Effector memory CD8-positive, alpha-beta T cell (primary cell): ENCODE results near the gene LRRC61.
A peak's percentile ranks its signal among the peaks of the same experiment; 100 is the strongest.
"Not testable (repeated sequence)": the region's sequence is repeated elsewhere in the genome, so short reads cannot be mapped to it uniquely, and the experiment has no call there.

Experiments used
- ATAC-seq: fragments of 150-1000 bp; cut with Tn5 transposase; replicated peaks from 2 replicates; pipeline ENCODE4 v1.10.0; 2021; ENCODE audit warnings: mild to moderate bottlenecking, moderate library complexity
- DNase-seq, 3 experiments: peaks; one replicate each; pipeline ENCODE4 v3.0.0; 2021
- H3K27ac Mint-ChIP-seq, 2 donors: one replicate each; pipeline ENCODE4 v1.8.0; 2022; ENCODE audit warnings: mild to moderate bottlenecking in 2 of 2, mixed read lengths in 2 of 2, moderate library complexity in 2 of 2
- H3K27me3 Mint-ChIP-seq, 2 donors: one replicate each; pipeline ENCODE4 v1.8.0; 2022; ENCODE audit warnings: mixed read lengths in 2 of 2
- H3K36me3 Mint-ChIP-seq: one replicate; pipeline ENCODE4 v1.8.0; 2022; ENCODE audit warnings: mild to moderate bottlenecking, moderate library complexity, mixed read lengths; ENCODE audit not compliant: insufficient read depth
- H3K4me1 Mint-ChIP-seq, 2 donors: one replicate each; pipeline ENCODE4 v1.8.0; 2022; ENCODE audit warnings: low read depth in 2 of 2, mixed read lengths in 2 of 2
- H3K4me3 Mint-ChIP-seq, 2 donors: one replicate each; pipeline ENCODE4 v1.8.0; 2022; ENCODE audit warnings: mild to moderate bottlenecking in 2 of 2, mixed read lengths in 2 of 2, moderate library complexity in 2 of 2
- H3K9me3 Mint-ChIP-seq, 2 donors: one replicate each; pipeline ENCODE4 v1.8.0; 2022; ENCODE audit warnings: mixed read lengths in 2 of 2

LRRC61 gene

GRCh38 chr7:150314639-150315239, 8.4 kb upstream of the LRRC61 start:
- Mint-ChIP-seq H3K27ac (no peak overlapping the region), H3K9me3 (no peaks in the 10 kb centered on the region), H3K4me3 (no peak overlapping the region), H3K4me1 (peaks cover 3 to 4% of the 10 kb centered on the region in 2 donors), H3K36me3 (no peaks in the 10 kb centered on the region), H3K27me3 (no peaks in the 10 kb centered on the region)
- ATAC-seq (no peak), DNase-seq (no peak)

- H3K4me3 Mint-ChIP-seq, H3K36me3 Mint-ChIP-seq, DNase-seq, H3K9me3 Mint-ChIP-seq, H3K27ac Mint-ChIP-seq, H3K27me3 Mint-ChIP-seq, ATAC-seq: not testable (repeated sequence)
- H3K4me1 Mint-ChIP-seq, result peaks cover 12 to 13% of the 10 kb centered on the region in 2 donors
Measured at GRCh38 chr7:150316987-150317386, 6.2 kb upstream of the LRRC61 start.

DNA sequence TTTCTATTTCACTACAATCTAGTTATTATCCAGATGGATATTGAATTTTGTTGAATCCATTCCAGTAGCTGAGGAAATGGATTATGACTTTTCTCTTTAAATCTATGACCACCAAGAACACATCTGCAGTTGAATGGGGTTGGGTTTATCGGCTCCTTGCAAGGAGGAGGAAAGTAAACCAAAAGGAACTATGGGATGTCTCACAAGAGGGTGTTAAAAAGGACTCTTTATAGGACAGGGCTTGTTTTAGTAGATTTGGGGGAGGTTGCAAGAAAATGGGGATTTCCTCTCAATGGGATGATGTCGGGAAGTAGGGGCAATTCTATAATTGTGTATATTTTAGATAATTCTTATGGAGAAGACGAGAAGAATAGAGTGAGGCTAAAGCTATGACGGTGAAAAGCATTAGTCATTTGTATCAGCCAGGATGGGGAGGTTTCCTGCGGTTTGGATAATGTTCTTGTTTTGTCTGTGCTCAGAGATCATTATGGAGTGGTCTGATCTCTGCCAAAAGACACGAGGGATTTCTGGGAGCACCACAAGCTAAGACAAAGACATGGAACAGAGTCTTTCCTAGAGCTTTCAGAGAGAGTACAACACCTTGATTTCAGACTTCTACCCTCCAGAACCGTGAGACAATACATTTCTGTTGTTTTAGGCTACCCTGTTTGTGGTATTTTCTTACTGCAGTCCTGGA, 5.3 kb upstream of the LRRC61 start:
- H3K36me3 Mint-ChIP-seq, result no peaks in the 10 kb centered on the region
- H3K4me1 Mint-ChIP-seq, result peaks cover 20 to 22% of the 10 kb centered on the region in 2 donors
- H3K27me3 Mint-ChIP-seq, result no peaks in the 10 kb centered on the region
- DNase-seq, result no peak
- H3K9me3 Mint-ChIP-seq, result no peaks in the 10 kb centered on the region
- H3K27ac Mint-ChIP-seq, result peak overlapping the region in 1 of 2 donors; percentile 64
- H3K4me3 Mint-ChIP-seq, result no peak overlapping the region
- ATAC-seq, result no peak

DNA sequence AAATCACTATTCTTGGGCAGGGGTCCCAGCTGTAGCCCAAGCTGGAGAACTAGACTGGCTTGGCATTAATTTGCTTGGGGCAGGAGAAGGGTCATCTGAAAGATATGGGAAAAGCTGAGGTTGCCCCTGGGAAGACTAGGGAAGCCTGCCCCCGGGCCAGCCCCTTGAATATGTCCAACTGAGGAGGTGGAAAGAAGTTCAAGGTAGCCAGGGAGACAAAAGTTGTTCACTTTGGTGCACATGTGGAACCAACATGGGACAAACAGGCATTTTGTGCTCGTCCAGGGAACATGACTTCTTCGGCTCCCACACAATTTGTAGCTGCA, 1.4 kb upstream of the LRRC61 start:
- ATAC-seq (no peak), DNase-seq (no peak)
- no peaks in the 10 kb centered on the region for H3K36me3 Mint-ChIP-seq
- peak overlapping the region; percentile 96 for H3K4me3 Mint-ChIP-seq
- H3K27ac Mint-ChIP-seq, result peak overlapping the region; percentile 73 to 97
- peaks cover 37 to 50% of the 10 kb centered on the region in 2 donors for H3K4me1 Mint-ChIP-seq
- no peaks in the 10 kb centered on the region for H3K27me3 Mint-ChIP-seq
- H3K9me3 Mint-ChIP-seq, result no peaks in the 10 kb centered on the region

DNA sequence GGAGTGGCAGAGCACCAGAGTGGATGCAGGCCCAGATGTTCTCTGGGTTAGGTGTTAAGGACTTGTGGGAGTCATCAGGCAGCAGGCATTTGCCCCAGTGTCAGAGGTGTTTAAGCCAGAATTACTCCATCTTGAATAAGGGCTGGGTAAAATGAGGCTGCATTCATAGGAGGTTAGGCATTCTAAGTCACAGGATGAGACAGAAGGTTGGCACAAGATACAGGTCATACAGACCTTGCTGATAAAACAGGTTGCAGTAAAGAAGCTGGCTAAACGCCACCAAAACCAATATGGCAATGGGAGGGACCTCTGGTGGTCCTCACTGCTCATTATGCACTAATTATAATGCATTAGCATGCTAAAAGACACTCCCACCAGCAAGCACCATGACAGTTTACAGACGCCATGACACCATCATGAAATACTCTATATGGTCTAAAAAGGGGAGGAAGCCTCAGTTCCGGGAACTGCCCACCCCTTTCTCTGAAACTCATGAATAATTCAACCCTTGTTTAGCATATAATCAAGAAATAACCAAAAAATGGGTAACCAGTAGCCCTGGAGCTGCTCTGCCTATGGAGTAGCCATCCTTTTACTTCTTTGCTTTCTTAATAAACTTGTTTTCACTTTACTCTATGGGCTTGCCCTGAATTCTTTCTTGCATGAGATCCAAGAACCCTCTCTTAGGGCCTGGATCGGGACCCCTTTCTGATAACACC, 882 bp upstream of the LRRC61 start:
- Mint-ChIP-seq H3K36me3 (no peaks in the 10 kb centered on the region), H3K4me1 (peaks cover 37 to 50% of the 10 kb centered on the region in 2 donors), H3K27me3 (no peaks in the 10 kb centered on the region), H3K4me3 (peak overlapping the region; percentile 96), H3K9me3 (no peaks in the 10 kb centered on the region), H3K27ac (peak overlapping the region; percentile 97)
- DNase-seq, result peak; percentile 17 to 32 (median 19)
- peak; percentile 68 for ATAC-seq

DNA sequence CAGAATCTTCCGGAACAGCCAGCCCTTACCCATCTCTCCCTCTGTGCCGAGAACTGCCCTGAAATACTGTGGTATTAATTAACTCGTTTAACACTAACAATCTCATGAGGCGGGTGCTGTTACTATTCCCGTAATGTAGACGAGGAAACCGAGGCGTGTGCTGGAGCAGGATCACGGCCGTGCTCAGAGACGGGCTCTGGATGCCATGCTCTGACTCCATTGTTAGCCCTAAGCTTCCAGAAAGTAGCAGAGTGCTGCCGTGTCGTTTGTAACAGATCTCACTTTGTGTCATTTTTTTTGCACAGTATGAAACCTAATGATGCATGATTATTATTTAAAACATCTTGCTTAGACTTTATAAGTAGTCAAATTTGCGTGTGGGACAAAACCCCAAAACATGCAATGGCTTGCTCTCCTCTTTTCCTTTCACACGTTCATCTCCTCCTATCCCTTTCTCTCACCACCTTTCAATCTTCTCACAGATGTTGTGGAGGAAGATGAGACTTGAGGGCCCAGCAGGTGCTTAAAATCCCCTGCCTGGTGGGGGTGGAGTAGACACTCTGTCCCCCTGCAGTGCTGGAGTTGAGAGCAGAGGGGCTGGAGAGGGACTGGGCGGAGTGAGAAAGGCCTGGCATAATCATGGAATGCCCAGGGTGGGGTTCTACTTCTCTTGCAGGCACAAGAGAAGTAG, 672 bp downstream of the LRRC61 start:
- peak in 1 of 3 experiments; percentile 12 for DNase-seq
- H3K4me1 Mint-ChIP-seq, result peaks cover 37 to 47% of the 10 kb centered on the region in 2 donors
- H3K9me3 Mint-ChIP-seq, result no peaks in the 10 kb centered on the region

GRCh38 chr7:150324373-150324961, 1.3 kb downstream of the LRRC61 start:
- ATAC-seq (no peak), DNase-seq (no peak)
- H3K27ac Mint-ChIP-seq, result peak overlapping the region; percentile 97
- no peaks in the 10 kb centered on the region for H3K27me3 Mint-ChIP-seq
- H3K4me1 Mint-ChIP-seq, result peaks cover 37 to 49% of the 10 kb centered on the region in 2 donors
- H3K9me3 Mint-ChIP-seq, result no peaks in the 10 kb centered on the region
- H3K4me3 Mint-ChIP-seq, result peak overlapping the region; percentile 96
- H3K36me3 Mint-ChIP-seq, result peaks cover 4% of the 10 kb centered on the region

More for the DNA sequence above, 672 bp downstream of the LRRC61 start:
- peak overlapping the region; percentile 96 for H3K4me3 Mint-ChIP-seq
- H3K27ac Mint-ChIP-seq, result peak overlapping the region; percentile 97
- no peaks in the 10 kb centered on the region for H3K27me3 Mint-ChIP-seq
- ATAC-seq, result peak; percentile 34
- H3K36me3 Mint-ChIP-seq, result peaks cover 4% of the 10 kb centered on the region

DNA sequence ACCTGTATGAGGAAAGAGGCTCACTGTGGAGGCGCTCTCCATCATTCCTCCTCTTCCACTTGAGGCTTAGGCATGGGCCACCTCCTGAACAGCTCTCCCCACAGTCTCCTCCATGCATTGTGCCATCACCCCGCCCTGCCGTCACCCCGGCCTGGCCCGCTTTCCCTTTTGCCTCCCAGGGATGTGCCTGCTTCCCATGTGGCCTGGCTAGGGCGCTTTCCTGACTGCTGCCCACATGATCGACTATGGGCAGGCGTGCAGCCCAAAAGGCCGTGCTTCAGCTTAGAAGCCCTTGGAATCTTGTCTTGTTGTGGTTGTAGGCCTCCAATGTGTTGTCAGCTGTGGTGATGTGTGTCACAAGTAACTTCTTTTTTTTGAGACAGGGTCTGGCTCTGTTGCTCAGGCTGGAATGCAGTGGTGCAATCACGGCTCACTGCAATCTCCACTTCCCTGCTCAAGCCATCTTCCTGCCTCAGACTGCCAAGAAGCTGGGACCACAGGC, 2.0 kb downstream of the LRRC61 start:
- Mint-ChIP-seq H3K27me3 (no peaks in the 10 kb centered on the region), H3K4me1 (peaks cover 37 to 49% of the 10 kb centered on the region in 2 donors), H3K4me3 (peak overlapping the region; percentile 96), H3K27ac (peak overlapping the region; percentile 97), H3K9me3 (no peaks in the 10 kb centered on the region), H3K36me3 (peaks cover 4% of the 10 kb centered on the region)
- DNase-seq, result no peak
- no peak for ATAC-seq

- DNase-seq, result no peak
- Mint-ChIP-seq H3K27ac (peak overlapping the region; percentile 28 to 97), H3K36me3 (peaks cover 4% of the 10 kb centered on the region)
Measured at GRCh38 chr7:150325901-150326300, 2.7 kb downstream of the LRRC61 start.

GRCh38 chr7:150326657-150327268, 3.6 kb downstream of the LRRC61 start:
- Mint-ChIP-seq H3K27ac (peak overlapping the region; percentile 25 to 97), H3K4me1 (peaks cover 30 to 42% of the 10 kb centered on the region in 2 donors), H3K27me3 (no peaks in the 10 kb centered on the region), H3K4me3 (no peak overlapping the region), H3K9me3 (no peaks in the 10 kb centered on the region), H3K36me3 (peaks cover 4% of the 10 kb centered on the region)
- ATAC-seq (no peak), DNase-seq (no peak)

More at GRCh38 chr7:150325901-150326300, 2.7 kb downstream of the LRRC61 start:
- H3K27me3 Mint-ChIP-seq, result no peaks in the 10 kb centered on the region
- ATAC-seq, result no peak
- peak overlapping the region in 1 of 2 donors; percentile 12 for H3K4me3 Mint-ChIP-seq
- H3K4me1 Mint-ChIP-seq, result peaks cover 36 to 48% of the 10 kb centered on the region in 2 donors
- no peaks in the 10 kb centered on the region for H3K9me3 Mint-ChIP-seq

DNA sequence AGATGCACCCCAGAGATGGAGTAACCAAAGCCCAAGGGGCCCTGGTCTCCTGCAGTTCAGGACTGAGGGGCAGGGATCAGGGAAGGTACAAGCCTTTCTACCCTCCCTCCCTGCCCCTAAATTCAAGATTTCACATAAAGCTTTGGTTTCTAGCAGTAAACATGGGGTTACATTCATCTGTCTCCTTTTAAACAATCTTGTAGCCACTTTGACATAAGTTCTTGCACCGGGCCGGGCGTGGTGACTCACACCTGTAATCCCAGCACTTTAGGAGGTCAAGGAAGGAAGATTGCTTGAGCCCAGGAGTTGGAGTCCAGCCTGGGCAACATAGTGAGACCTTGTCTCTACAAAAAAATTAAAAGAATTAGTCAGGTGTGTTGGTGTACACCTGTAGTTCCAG, 4.2 kb downstream of the LRRC61 start:
- Mint-ChIP-seq H3K9me3 (no peaks in the 10 kb centered on the region), H3K4me1 (peaks cover 24 to 36% of the 10 kb centered on the region in 2 donors), H3K36me3 (peaks cover 4% of the 10 kb centered on the region), H3K27ac (peak overlapping the region in 1 of 2 donors; percentile 25), H3K4me3 (no peak overlapping the region), H3K27me3 (no peaks in the 10 kb centered on the region)
- ATAC-seq (no peak), DNase-seq (no peak)

DNA sequence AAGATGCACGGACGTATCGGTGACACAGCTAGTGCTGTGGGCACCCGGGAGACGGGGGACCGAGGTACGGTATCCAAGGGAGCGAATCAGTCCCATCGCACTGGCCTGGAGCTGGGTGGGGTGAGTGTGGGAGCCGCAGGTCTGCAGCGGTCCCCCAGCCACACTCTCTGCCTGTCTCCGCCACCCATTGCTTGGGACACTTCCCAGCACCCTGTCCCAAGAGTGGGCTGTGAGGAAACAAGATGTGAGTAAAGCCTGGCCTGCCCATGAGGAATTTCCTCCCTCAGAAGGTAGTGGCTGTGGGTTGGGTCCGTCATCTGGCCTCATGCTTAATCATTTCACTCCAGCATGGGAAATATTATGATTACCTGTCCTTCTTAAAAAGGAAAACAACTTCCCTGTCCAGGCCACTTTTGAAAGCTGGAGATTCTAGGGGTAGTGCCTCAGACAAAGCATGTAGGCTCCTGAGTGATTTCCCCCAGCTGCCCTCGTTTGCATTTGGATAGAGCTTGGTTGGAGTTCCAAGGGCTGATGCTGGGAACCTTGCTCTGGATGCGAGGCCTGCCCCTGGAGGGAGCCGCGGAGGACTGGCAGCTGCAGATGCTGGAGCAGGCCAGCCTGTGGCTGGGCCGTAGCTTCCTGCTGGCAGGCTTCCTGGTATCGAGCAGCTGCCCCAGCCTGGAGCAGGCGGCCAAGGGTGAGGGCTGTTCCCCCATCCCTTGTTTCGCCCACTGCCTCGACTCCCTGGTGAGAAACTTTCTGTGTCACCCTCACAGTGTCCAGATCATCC, 6.4 kb downstream of the LRRC61 start:
- ATAC-seq, result no peak
- DNase-seq, result no peak
- H3K4me1 Mint-ChIP-seq, result peaks cover 10 to 20% of the 10 kb centered on the region in 2 donors
- H3K36me3 Mint-ChIP-seq, result peaks cover 4% of the 10 kb centered on the region
- no peak overlapping the region for H3K4me3 Mint-ChIP-seq
- H3K27ac Mint-ChIP-seq, result no peak overlapping the region
- H3K27me3 Mint-ChIP-seq, result no peaks in the 10 kb centered on the region
- H3K9me3 Mint-ChIP-seq, result no peaks in the 10 kb centered on the region
